Epithelial cell of proximal tubule (primary cell): ENCODE data around the gene ASCL3. TPM values are rescaled to one million over a fixed set of nuclear protein-coding genes. Genes with fewer than 3 reads are reported as not detected.

ENCODE experiments used
- DNase-seq: peaks from one replicate; pipeline ENCODE4 v3.0.0-alpha.2; 2011; ENCODE audit warnings: low read depth
- H3K4me3 ChIP-seq: 2 replicates; pipeline ENCODE4 v1.5.1; 2011; ENCODE audit warnings: low read depth, mild to moderate bottlenecking, low read length
- CTCF ChIP-seq: conservative IDR thresholded peaks from 2 replicates; pipeline ENCODE4 v1.5.1; 2012; ENCODE audit warnings: low read depth, mild to moderate bottlenecking, low read length
- total RNA-seq: library from RNA; depleted of rRNA; stranded (reverse); fragments of >200 nt; gene quantifications from 2 replicates; pipeline ENCODE4 v1.2.3, GENCODE V29; 2015

Gene ASCL3
- total RNA-seq, 1 donor from 2014 or later = not detected

DNA sequence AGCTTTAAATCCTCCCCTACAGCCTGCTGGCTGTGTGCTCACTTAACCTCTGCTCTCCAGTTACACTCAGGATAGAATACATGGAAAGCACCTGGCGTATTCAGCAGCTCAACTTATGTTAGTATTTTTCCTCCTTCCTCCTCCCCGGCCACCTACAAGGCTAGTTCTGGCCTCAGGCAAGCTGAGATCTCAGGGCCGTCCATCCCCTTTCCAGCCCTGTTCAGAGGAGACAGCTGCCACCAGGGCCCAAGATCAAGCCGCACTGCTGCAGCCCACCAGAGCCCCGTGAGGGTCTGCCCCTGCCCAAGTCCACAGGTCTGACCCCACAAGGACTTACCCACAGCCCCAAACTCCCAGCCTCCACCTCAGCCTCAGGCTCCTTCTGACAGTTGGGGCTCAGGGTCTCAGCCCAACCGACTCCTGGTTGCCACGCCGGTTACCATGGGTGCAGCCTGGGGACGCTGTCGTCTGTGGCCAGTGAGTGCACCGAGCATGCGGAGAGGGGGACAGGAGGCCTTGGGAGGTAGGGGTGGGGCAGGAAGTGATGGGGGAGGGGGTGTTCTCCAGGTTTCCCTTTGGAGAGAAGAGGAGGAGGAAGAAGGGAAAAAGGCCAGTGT, 10.1 kb downstream of the ASCL3 start, which contains the start of gene C11orf16:
Gene C11orf16, minus strand, starts transcription at position 384 of the 617 bp plus-strand sequence. CDS start 639 bp downstream, outside the sequence.
- no peak within 1 kb of the TSS for H3K4me3 ChIP-seq
- DNase-seq = no peak
- TF ChIP-seq CTCF = no peak

- no peak overlapping the region for H3K4me3 ChIP-seq
- no peak for TF ChIP-seq CTCF
- no peak for DNase-seq
Measured at GRCh38 chr11:8930456-8931175, 12.2 kb downstream of the ASCL3 start.

GRCh38 chr11:8928981-8929615, 13.7 kb downstream of the ASCL3 start:
- no peak for DNase-seq
- H3K4me3 ChIP-seq = no peak overlapping the region
- TF ChIP-seq CTCF = no peak

DNA sequence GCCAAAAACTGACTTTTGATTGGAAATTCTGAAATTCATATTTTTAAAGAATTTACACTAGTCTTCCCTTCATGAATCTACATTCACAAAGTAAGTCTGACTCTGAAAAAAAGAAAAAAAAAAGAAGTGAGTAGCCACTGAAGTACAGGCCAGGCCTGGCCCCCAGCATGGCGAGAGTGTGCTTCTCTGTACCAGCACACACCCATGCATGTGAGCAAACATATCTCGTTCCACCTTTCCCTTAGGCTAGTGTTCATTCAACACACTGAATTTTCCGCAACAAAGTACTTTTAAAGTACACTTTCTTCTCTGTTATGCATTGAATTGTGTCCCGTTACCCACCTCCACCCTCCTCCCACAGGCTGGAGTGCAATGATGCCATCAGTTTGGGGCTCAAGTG, 14.6 kb downstream of the ASCL3 start:
- DNase-seq = no peak
- TF ChIP-seq CTCF = no peak

DNA sequence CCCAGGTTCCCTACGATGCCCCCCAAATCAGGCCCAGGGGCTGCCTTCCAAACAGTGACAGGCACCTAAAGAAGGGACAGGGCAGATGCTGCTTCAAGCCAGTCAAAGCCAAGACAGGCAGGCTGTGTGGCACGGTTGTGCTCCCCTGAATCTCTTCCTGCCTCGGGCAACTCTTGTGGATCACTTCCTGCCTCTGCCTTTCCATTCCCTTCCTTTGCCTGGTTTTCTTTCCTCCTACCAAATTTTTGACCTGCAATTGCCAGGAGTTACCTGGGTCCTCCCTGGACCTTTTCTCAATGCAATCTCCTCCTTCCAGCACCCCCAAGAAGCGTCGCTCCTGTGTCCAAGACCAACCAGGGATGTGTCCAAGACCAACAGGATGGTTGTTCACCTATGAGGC, 15.6 kb downstream of the ASCL3 start:
- no peak for TF ChIP-seq CTCF
- no peak overlapping the region for H3K4me3 ChIP-seq
- DNase-seq = no peak

More for the DNA sequence above, 14.6 kb downstream of the ASCL3 start:
- H3K4me3 ChIP-seq = no peak overlapping the region

DNA sequence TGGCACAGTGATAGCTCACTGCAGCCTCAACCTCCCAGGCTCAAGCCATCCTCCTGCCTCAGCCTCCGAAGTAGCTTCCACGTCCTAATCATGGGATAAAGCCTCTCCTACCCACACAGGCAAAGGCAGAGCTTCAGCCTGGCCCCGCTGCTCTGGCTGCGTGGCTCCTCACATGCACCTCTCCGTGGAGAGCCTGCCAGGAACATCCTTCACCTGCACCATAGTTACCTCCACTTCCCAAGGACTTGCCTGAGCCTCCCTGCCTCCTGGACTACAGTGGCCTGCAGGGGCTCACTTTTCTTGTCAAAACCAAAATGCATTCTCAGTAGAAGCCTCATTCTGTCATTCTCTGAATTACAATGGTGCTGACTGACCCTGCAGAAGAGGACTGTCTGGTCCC, 16.6 kb downstream of the ASCL3 start:
- no peak overlapping the region for H3K4me3 ChIP-seq
- no peak for DNase-seq
- no peak for TF ChIP-seq CTCF
